Measurements from ENCODE around the gene ATPAF2.
A peak's percentile ranks its signal among the peaks of the same experiment; 100 is the strongest.

- peak; percentile 49 for TF ChIP-seq CTCF (conservative IDR thresholded peaks at IDR 0.05; ENCODE audit: low read depth, low read length)
- TF ChIP-seq EZH2 (IDR thresholded peaks at IDR 0.05; ENCODE audit: low read length, unreplicated experiment), result no peak
Measured at GRCh38 chr17:18004884-18005305, 34.1 kb downstream of the ATPAF2 start.
